HG02588 (cell line): ENCODE measurements around the gene CD9.

ENCODE experiments used
- ATAC-seq: cut with Tn5 transposase; IDR thresholded peaks from one replicate; pipeline ENCODE4 v1.9.1; 2021; ENCODE audit warnings: mild to moderate bottlenecking, moderate library complexity; ENCODE audit not compliant: unreplicated experiment

CD9 gene

DNA sequence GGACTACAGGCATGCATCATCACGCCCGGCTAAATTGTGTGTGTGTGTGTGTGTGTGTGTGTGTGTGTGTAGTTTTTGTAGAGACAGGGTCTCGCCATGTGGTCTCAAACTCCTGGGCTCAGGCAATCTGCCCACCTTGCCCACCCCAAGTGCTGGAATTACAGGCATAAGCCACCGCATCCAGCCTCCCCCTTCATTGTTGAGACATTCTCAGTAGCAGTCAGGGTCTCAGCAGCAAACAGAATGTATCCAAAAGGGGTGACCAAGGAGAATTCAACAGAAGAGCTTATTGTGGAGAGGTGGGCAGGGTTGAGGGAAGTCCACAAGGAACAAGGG is 73.0 kb downstream of the CD9 start:
- no peak for ATAC-seq

- ATAC-seq = no peak
Measured at GRCh38 chr12:6273541-6274230, 73.5 kb downstream of the CD9 start.

- no peak for ATAC-seq
Measured at GRCh38 chr12:6274231-6275221, 74.3 kb downstream of the CD9 start.

DNA sequence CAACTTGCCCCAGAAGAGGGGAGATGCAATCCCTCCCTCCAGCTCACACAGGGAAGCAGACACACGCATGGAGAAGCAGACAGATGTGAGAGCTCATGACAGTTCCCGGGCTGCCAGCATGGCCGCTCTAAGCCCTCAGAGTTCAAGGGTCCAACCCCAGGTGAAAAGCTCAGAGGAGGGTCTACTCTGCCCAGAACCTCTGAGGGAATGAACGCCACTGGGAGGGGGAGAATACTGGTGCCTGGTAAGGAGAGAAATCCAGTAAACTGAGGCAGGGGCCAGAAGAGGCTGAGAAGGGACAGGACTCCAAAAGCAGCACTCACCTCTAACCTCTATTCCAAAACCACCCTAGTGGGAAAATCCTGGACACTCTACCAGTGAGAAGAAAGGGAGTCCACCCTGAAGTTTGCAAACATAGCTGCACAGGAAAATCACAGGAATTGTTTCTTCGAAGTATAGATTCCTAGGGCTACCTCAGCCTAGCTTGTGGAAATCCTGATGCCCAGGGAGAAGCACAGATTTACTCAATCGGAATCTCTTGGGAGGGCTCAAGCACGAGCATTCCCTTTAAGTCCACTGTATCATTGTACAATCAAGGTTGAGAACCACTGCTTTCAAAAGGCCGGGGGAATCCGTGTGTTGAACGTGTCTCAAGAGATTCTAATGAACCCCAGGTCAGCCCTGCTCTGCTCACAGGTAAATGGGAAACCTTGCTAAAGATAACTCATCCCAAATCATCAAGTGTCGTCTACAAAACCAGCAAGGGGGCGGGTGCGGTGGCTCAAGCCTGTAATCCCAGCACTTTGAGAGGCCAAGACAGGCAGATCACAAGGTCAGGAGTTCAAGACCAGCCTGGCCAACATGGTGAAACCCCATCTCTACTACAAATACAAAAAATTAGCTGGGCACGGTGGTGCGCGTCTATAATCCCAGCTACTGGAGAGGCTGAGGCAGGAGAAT is 76.0 kb downstream of the CD9 start:
- ATAC-seq = no peak

GRCh38 chr12:6276956-6277620 is 76.9 kb downstream of the CD9 start:
- ATAC-seq = no peak

GRCh38 chr12:6277982-6278438 is 77.8 kb downstream of the CD9 start:
- peak; percentile 36 for ATAC-seq

- ATAC-seq = peak; percentile 77
Measured at GRCh38 chr12:6278439-6279255, 78.4 kb downstream of the CD9 start.

DNA sequence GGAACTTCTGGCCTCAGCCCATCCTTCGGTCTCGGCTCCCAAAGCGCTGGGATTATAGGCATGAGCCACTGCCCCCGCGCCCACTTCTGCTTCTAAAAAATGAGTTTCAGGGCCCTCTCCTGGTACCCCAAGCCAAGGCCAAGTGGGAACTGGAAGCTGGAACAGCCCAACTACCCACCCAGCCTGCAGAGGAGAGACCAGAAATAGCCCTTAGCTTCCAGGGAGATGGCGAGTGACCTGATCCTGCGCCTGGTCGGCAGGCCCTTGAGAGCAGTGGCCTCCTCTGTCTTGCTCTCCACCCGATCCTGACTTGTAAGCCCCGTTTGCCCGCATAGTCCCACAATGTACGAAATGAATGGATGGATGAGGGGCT is 79.0 kb downstream of the CD9 start:
- ATAC-seq = no peak

- ATAC-seq = no peak
Measured at GRCh38 chr12:6279631-6280030, 79.4 kb downstream of the CD9 start.

DNA sequence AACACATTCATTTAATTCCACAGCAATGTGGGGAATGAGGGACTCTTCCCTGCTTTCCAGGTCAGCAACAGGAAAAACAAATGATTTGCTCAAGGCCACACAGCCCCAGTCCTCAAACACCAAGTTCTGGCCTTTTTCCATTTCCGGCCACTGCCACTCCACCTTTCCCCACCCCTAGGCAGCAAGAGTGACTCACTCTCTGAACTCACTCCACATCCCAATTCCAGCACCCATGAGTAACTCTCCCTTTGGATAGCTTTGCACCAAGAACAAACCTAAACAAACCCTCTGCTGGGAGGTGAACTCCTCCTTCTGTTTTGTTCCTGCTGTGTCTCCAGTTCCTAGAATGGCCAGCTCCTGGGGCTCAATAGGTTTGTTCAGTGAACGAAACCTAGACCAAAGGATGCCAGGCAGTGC is 79.9 kb downstream of the CD9 start:
- no peak for ATAC-seq

GRCh38 chr12:6280672-6281071 is 80.5 kb downstream of the CD9 start:
- no peak for ATAC-seq

DNA sequence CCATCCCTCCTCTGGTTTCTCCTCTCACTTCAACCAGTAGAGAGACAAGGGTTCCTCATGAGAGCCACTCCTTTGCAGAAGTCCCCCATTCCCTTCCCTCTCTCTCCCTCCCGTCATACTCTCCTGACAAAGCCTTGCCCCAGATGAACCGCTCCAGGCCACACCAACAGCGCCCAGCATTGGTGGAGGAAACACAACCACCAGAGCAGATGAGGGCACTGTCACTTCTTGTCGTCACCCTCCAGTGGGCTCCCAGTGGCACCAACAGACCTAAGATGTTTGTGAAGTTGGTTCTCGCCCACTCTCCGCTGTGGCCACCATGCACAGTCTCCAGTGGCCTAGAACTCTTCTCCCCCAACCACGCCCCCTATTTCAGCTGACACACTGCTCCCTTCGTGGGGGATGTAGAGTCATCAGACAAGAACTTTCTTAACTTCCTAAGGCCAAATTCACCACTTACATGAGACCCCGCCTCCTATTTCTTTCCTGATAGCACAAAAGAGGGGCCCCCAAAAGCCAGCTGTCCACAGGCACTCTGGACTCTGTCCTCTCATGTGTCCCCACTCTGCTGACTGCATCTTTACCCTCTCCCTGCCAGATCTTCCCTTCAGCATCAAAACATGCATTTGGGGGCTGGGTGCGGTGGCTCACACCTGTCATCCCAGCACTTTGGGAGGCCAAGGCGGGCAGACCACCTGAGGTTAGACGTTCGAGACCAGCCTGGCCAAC is 81.0 kb downstream of the CD9 start:
- no peak for ATAC-seq

DNA sequence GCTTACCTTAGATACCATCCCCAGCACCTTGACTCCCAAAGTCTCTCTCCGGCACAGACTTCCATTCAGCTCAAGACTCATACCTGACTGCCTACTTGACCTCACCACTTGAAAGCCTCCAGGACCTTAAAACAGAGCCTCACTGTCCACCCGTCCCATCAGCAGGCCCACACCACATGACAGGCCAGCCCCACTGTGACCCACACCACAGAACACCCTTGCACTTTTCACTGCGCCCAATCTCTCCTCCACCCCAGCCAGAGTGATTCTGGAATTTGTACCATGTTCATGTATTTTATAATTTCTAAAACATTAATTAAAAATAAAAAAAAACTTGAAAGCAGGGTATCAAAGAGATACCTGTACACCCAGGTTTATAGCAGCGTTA is 82.2 kb downstream of the CD9 start:
- no peak for ATAC-seq

DNA sequence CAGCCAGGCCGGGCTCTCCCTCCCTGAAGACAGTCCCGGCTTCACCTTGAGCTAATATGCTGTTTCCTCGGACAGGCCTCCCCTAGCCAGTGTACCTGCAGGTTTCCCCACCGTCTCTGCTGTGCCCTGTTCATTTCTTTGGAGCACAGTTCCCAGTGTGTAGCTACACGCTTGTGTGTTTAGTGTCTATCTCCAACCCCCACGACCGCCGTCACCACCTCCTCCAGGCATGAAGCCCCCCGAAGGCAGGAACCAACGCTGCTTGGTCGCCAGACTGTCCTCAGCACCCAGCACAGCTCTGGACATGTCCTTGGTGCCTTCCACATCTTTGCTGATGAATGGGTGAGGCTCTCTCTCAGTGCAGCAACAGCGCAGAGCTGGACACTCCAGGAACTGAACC is 84.1 kb downstream of the CD9 start:
- ATAC-seq = no peak

DNA sequence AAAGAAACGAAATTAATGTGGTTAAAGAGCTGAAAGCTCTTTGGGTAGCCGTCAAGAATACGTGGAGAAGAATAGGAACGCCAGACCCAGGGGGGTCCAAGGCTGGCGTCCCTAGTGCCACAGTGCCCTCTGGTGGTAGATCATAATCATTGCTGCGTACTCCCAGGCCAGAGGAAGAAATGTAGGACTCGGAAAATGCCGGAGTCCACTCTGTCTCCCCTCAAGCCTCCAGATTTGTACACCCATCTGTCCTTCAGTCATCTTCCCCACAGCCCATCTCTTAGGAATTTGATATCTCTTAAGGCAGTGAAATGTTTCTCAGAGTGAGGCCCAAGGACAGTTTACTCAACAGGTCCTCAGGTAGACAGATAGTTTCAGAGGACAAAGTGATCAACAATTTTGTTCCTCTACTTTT is 84.9 kb downstream of the CD9 start:
- ATAC-seq = no peak

DNA sequence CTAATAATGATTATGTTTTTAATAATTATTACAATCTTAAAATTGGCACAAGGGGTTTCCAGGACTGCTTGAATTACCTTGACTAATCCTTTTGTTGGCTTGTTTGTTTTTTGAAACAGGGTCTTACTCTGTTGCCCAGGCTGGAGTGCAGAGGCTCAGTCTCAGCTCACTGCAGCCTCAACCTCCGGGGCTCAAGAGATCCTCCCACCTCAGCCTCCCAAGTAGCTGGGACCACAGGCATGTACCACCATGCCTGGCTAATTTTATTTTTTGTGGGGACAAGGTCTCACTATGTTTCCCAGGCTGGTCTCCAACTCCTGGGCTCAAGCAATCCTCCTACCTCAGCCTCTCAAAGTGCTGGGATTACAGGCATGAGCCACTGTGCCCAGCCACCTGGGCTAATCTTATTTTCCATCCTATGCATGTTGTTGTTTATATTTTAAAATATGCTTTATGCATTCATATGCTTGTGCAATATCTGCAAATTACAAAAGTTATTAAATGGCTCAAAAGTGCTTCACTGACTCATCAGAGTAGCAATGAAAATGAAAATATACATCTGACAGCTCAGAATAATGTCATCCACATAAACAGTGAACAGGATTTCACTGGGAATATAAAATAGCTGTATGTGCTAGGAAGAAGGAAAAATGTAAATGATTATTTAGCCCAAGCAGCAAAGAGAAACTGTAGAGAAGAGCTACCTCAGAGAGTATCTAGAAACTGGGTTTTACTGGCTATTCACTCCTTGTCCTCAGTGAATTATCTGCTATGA is 85.5 kb downstream of the CD9 start:
- no peak for ATAC-seq
